Measurements from ENCODE around the gene LCOR. TPM values are rescaled to one million over a fixed set of nuclear protein-coding genes. Genes with fewer than 3 reads are reported as not detected.

LCOR gene
- total RNA-seq, 1 donor from 2014 or later: 14.8 TPM

DNA sequence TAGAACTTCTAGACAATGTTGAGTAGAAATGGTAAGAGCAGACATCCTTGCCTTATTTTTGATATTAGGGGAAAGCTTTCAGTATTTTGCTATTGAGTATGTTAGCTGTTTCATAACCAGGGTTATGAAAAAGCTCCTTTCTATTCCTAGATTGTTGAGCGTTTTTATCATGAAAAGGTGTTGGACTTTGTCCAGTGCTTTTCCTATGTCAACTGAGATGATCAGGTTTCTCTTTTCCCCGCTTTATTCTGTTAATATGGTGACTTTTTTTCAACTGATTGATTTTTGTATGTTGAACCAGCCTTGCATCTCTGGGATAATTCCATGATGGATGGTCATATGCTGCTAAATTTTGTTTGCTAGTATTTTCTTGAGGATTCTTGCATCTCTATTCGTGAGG is 58.5 kb downstream of the LCOR start:
- DNase-seq: no peak

DNA sequence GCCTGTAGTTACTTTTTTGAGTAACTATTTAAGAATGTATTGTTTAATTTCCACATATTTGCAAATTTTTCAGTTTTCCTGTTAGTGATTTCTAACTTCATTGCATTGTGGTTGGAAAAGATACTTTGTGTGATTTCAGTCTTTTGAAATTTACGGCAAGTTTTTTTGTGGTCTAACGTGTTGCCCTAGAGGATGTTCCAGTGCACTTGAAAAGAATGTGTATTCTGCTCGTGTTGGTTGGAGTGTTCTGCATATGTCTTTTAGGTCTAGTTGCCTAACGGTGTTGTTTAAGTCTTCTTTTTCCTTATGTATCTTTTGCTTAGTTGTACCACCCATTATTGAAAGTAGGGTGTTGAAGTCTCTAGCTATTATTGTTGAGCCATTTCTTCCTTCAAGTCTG is 59.7 kb downstream of the LCOR start:
- DNase-seq: no peak

DNA sequence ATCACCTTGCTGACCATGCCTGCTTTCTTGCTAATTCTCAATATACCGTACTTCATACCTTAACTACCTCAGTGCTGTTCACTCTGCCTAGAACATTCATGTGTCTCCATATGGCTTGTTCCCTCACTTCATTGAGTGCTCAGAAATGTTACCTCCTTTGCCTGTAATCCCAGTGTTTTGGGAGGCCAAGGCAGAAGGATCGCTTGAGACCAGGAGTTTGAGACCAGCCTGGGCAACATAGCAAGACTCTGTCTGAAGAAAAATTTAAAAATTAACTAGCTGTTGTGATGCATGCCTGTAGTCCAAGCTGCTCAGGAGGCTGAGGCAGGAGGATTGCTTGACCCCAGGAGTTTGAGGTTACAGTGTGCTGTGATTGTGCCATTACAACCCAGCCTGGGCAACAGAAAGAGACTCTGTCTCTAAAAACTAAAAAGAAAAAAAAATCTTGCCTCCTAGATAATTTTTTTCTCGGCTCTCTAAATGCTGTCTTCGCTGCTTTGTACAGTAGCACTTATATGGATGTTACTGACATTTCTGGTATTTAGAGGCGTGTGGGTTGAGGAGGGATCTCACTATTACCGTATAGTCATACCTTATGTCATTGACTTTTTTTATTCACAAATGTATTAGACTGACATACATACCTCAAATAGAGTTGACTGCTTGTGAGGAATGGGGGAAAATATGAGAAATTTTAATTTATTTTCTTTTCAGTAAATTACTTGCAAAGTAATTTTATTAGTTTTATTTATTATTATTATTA is 63.7 kb downstream of the LCOR start:
- no peak for DNase-seq

DNA sequence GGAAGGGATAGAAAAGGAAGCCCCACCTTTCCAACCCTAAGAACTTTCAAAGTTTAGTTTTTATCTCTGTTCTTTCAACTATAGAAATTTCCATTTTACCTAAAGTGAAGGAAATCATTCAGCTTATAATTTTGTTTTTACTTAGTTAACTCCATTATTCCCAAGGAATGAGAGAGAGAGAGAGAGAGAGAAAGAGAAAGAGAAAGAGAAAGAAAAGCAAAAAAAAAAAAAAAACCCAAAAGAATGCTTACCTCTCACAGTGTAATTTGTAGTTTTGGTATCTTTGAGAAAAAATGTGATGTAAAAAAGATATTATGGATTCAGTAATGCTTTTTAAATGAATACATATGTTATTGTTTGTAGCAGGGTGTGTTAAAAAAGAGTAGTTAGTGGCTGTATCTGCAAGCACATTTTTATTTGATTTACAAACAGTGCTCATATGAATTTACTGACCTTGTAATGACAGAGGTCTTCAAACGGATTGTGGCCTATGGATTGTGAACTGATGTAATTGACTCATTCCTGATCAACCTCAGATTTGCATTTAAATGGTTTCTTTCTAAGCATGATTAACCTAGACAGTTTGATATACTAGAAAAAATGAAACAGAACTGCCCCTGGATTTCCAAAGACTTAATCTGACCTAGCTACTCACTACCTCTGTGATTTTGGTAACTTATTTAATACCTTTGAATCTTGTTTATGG is 64.9 kb downstream of the LCOR start:
- no peak for DNase-seq

DNA sequence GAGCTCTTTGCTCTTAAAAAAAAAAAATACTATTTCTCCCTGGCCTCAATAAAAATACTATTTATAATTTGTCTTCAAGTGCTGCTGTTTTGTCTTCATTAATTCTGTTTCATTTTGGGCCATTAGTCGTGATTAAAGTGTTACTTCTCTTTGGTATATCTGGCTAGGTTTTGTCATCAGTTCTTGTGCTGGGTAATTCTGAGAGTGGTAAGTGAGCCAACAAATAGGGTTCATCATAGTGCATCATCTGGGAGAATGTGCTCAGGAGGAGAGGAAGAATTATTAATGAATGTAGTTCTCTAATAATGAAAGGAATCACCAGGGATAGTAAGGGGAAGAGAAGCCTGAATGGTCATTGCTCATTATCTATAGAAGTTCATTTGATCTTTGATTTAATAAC is 70.0 kb downstream of the LCOR start:
- no peak for DNase-seq

DNA sequence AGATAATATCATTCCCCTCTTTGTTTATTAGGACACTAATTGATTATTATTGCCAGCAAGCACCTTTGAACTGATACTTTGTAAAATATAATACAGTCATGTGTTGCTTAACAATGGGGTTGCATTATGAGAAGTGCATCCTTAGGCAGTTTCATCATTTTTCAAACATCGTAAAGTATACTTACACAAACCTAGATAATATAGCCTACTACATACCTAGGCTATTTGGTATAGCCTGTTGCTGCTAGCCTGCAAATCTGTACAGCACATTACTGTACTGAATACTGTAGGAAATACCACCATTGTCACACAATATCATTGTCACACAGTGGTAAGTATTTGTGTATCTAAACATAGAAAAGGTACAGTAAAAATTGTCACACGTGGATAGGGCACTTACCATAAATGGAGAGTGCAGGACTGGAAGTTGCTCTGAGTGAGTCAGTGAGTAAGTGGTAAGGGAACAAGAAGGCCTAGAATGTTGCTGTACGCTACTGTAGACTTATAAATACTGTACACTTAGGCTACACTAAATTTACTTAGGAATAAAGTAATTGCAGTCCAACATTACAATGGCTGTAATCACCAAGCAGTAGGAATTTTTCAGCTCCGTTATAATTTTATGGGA is 70.7 kb downstream of the LCOR start:
- no peak for DNase-seq

DNA sequence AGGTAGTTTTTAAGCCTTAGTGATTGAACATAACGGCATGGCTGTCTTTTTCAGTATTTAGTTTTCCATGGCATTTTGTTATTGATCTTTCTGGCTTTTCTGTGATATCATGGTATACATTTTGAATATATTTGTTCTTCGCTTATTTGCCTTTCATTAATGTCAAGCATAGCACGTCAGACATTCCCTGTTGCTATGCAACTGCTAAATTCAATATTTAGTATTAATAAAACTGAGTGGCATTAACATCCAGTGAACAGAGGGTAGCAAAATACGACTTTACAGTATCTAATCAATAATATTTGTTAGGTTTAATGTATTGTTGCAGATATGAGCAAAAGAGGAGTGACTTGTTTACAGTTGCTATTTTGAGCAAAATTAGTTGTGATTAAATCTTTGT is 72.5 kb downstream of the LCOR start:
- no peak for DNase-seq

DNA sequence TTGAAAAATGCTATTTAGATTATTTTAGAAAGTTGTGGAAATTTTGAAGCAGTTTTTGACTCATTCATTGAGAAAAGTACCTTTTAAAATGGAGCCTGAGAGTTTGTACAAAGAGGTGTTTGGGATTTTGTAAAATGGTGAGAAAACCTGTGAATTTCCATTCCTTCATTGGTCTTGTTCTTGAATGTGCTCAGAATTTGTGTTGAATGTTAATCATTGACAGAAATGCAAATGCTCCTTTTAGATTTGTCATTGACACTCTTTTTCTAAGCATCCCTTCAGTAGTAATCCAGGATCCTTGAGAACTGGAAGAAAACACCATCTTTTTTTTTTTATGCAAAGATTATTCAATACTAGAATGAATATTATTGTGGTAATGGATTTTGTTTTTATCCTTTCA is 74.8 kb downstream of the LCOR start:
- no peak for DNase-seq

DNA sequence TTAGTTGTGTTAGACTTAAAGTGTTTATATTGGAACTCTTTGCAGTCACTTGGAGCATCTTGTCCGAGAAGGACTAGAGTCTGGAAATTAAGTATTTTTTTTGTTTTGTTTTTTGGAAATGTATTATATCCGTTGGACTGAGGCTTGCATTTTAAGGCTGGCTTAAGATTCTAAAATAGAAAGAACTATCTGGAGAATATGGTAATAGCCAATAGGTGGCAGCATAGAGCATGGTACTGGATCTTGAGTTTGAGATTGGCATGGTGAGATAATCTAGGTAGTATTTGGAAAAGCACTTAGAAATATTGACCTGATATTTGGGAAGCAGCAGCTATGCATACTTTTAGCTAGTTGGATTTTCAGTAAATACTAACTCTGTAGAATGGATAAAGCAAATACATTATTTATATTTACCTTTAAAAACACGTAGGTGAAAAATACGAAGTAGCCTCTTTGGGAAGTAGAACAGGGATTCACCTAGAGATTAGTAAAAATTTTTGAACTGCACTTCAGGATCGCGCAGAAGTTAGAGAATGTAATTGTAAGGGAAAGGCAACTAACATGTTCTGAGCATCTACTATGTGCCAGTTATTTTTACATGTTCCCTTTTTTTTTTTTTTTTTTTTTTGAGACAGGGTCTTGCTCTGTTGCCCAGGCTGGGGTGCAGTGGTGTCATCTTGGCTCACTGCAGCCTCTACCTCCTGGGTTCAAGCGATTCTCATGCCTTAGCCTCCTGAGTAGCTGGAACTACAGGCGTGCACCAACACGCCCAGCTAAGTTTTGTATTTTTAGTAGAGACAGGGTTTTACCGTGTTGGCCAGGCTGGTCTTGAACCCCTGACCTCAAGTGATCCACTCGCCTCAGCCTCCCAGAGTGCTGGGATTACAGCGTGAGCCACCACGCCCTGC is 78.6 kb downstream of the LCOR start:
- peak; percentile 70 for DNase-seq

DNA sequence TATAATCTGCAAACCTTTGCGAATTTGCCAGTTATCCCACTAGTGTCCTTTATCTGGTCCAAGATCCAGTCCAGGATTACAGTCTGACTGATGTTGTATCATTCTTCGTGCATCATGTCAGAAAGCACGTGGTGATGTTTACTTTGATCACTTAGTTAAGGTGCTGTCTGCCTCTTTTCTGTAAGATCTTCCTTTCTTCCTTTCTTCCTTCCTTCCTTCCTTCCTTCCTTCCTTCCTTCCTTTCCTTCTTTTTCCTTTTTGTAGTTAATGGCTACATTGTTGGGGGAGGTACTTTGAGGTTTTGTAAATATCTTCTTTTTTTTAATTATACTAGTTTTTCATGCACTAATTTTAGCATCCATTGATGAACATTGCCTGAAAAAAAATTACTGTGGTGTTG is 80.3 kb downstream of the LCOR start:
- DNase-seq: no peak

DNA sequence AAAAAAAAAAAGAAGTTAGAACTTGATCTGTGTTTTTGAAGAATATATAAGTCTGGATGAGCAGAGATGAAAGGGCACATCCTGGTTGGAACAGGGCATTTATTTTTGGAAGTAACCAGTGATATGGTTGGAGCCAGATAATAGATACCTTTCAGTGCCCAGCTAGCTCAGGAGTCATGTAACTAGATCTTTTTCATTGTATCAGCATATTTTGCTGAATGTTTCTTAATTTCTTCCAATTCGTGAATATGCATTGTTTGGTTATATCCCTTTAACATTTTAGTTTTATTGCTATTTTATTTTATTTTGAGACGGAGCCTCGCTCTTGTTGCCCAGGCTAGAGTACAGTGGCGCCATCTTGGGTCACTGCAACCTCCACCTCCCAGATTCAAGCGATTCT is 81.8 kb downstream of the LCOR start:
- no peak for DNase-seq

DNA sequence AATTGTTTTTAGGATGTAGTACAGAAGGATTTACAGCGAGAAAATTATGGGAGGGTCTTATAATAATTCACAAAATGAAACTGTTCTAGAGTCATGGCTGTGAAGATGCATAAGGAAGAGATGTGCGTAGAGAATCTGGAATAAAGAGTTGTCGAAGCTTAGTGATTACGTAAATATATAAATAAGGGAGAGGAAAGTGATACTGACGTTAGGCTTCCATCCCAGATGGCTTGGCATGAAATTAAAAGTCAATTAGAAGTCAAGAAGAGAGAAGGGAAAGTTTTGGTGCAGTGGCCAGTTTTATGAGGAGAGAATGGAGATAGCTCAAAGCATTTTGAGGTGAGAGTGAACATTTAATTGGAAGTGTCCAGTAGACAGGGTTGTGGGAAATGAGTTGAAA is 85.5 kb downstream of the LCOR start:
- no peak for DNase-seq

DNA sequence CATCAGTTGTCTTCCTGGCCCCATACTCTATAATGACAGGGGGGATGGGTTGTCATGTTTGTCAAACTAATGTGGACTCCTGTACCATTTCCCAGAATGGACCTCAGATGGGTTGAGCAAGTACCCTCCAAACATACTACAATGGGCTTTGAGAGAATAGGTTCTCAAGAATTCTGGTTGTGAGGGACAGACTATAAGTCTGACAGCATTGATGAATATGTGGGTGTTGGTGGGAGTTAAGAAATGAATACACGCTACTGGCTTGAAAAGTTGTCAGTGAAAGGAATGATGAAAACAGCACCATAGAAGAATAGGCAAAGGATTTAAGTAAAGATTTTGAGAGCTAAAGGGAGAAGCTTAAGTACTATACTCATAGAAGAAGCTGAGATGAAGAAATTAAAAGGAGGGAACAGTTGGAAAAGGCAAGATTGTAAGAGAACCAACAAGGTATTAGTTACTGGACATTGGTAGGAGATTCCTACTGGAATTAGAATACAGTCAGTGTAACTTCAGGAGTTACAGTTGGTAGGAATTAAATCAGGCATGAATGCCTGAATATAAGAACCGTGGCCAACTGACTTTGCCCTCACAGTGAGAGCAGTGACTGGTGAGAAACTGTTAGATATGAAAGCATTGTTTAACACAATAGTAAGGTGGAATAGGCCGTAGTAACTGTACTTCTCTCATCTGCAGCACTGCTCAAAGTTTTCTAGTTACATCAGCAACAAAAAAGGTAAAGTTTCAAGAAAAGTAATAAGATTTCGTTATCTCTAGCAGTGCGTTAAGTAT is 86.3 kb downstream of the LCOR start:
- no peak for DNase-seq

DNA sequence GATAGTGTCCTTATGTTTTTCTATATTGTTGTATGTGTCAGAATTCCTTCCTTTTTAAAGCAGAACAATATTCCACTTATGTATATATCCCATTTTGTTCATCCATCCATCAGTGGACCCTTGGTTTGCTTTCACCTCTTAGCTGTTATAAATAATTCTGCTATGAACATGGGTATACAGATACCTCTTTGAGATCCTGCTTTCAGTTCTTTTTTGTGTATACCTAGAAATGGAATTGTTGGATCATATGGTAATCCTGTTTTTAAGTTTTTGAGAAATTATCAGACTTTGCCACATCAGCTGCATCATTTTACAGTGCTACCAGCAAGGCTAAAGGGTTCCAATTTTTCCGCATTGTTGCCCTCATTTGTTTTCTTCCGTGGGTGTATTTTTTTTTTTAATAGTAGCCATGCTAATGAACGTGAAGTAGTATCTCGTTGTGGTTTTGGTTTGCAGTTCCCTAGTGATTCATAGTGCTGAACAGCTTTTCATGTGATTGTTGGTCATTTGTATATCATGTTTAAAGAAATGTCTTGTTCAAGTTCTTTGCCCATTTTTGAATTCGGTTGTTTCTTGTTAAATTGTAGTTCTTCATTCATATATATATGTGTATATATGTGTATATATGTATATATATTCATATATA is 87.8 kb downstream of the LCOR start:
- DNase-seq: no peak

DNA sequence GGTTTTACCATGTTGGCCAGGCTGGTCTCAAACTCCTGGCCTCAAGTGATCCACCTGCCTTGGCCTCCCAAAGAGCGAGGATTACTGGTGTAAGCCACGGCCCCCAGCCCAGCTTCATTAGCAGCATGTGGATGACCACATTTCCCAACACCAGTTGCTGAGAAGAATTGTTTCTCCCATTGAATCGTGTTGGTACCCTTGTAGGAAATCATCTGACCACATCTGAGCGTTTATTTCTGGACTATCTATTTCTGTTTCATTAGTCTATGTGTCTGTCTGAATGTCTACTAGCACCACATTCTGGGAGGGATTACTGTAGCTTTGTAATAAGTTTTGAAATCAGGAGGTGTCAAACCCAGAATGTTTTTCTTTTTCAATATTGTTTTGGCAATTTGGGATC is 89.6 kb downstream of the LCOR start:
- DNase-seq: no peak

DNA sequence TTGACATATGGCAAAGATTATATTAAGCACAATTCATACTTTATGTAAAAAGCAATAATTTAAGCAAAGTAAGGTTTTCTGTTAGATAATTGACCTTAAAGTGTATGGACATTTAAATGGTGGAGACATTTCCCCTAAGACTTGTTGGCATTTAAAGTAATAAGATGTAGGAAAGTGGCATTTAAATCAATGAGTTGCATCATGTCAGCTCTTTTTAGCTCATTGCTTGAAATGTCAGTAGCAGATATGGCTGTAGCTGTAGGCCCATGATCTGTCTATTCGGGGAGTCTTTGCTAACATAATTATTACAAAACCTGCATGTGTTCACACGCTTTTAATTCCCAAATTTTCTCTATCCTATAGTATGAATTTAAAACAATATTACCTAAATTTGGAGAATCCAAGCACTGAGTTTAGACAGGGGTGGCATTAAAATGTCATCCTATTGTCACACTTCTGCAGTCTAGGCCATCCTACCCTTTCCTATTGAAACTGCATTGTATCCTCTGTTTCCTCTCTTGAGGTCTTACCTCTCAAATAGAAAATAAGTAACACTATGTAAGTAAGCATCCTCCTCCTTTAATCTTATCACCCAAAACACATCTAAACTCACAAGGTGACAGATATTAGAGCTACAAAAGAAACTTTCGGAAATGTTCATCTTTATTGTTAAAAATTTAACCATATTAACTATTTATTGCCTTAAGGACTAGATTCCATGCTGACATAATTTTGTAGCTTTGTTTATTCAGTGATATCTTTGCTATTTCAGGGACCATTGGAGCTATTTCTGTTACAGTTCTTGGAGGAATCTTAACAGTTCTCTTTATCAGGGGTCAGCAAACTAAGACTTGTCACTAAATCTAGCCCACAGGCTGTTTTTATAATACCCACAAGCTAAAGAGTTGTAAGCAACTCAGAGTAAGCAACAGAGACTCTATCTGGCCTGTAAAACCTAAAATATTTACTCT is 91.2 kb downstream of the LCOR start:
- DNase-seq: no peak

DNA sequence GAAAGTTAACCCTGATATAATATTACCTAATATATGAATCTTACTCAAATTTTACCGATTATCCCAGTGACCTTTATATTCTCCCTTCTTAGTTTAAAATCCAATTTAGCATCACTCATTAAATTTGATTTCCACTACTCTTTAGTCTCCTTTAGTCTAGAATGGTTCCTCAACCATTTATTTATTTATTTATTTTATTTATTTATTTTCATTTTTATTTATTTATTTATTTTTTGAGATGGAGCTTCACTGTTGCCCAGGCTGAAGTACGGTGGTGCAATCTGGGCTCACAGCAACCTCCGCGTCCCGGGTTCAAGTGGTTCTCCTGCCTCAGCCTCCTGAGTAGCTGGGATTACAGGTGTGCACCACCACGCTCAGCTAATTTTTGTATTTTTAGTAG is 92.8 kb downstream of the LCOR start:
- no peak for DNase-seq

DNA sequence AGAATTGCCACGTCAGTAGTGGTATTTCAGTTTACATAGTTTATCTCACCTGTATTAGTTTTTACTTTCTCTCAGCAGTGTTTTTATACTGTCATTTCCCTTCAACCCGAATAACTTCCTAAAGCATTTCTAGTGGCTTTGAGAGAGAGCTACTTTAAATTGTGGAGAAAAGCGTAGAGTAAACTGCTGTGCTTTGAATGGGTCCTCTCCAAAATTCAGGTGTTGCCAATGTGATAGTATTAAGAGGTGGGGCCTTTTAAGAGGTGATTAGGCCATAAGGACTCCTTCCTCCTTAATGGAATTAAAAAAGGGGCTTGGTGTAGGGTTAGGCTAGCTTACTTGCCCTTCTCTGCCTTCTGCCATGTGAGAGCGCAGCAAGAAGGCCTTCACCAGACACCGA is 98.4 kb downstream of the LCOR start:
- no peak for DNase-seq

DNA sequence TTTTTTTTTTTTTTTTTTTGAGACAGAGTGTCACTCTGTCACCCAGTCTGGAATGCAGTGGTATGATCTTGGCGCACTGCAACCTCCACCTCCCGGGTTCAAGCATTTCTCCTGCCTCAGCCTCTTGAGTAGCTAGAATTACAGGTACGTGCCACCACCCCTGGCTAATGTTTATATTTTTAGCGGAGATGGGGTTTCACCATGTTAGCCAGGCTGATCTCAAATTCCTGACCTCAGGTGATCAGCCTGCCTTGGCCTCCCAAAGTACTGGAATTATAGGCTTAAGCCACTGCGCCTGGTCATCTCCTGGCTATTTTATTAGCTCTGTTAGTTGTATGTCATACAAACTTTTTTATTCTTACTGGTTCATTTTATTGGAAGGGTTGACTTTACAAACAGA is 103.0 kb downstream of the LCOR start:
- DNase-seq: no peak

DNA sequence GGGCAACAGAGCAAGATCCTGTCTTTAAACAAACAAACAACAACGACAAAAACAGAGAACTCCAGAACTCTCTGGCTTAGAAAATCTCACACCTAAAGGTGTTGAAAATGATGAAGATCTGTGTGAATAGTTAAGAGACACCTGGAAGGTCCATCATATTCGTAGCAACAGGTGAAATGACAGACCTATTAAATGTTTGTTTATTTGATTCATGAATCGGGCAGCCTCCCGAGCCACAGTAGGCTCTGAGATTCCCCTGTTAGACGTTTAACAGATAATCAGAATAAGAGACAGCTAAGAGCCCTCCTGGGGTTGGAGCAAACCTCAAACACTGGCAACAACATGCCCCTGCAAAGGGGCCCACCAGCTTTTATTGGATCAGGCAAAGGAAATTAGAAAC is 103.7 kb downstream of the LCOR start:
- DNase-seq: no peak
